Measurements from ENCODE around the gene ZNF649.

- no peak for TF ChIP-seq CTCF (IDR thresholded peaks at IDR 0.05)
- TF ChIP-seq POLR2A (IDR thresholded peaks at IDR 0.05): no peak
These were observed 17.1 kb upstream of the ZNF649 start for GRCh38 chr19:51921949-51922348.

All from lower leg skin (tissue), 3 donors.